Vagina (tissue), 2 donors: ENCODE measurements around the gene USH2A.

Experiments
- CTCF ChIP-seq, 3 experiments: fragments of 450-650 bp in 2 of 3; fragments of 200-600 bp in 1 of 3; sonication (generic) in 1 of 3; IDR thresholded peaks; one replicate each; pipeline ENCODE4 v1.5.1; 2017 to 2019; ENCODE audit warnings: antibody characterized with exemption in 3 of 3, mild to moderate bottlenecking in 2 of 3, moderate library complexity in 2 of 3
- POLR2A ChIP-seq, 2 donors: fragments of 450-650 bp; IDR thresholded peaks; one replicate each; pipeline ENCODE4 v1.6.1; 2017; ENCODE audit warnings: antibody characterized with exemption in 2 of 2, mild to moderate bottlenecking in 2 of 2, moderate library complexity in 2 of 2

DNA sequence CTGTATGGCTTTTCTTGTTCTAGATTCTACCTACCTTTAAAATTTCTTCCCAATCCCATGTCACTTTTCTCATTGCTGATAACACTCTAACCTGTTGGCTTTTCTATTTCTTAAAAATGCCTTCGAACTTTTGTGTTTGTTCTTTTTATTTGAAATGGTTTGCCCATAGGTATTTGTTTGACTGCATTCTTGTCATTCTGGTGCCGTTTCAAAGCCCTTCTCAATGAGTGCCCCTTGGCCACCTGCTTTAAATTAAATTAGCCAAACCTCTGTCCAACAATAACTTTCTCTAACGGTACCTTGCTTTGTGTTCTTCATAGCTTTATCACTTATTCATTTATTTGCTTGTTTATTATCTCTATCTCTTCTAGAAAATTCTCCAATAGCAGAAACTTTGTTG is 817.2 kb downstream of the USH2A start:
- no peak for TF ChIP-seq CTCF (IDR thresholded peaks at IDR 0.05)
- no peak for TF ChIP-seq POLR2A (IDR thresholded peaks at IDR 0.05)
